Measurements from ENCODE around the gene NHEJ1. TPM values are rescaled to one million over a fixed set of nuclear protein-coding genes. Genes with fewer than 3 reads are reported as not detected.

NHEJ1 gene
- total RNA-seq, 1 donor from 2014 or later = 13.0 TPM

DNA sequence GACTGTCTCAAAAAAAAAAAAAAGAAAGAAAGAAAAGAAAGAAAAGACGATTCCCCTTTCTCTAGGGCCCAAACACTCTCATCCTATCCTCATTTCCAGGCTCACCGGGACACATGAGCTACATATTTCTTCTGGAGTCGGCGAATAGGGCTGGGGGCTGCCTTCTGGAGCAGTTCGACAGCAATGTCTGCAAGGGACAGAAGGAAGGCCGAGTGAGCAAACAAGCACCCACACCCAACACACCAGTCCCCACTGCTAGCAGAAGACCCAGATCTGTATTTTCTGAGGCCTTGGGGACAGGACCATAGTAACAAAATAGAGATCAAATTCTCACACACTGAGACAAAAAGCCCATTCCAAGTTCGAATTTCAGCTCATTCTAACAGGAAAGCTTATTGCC lies 14.9 kb upstream of the NHEJ1 start:
- Histone ChIP-seq H3K9me3 (no peaks in the 10 kb centered on the region), H3K4me1 (peaks cover 48% of the 10 kb centered on the region), H3K27ac (peak overlapping the region; percentile 99), H3K4me3 (peak overlapping the region; percentile 99), H3K36me3 (peaks cover 52% of the 10 kb centered on the region), H3K27me3 (ENCODE audit: low read depth) (no peaks in the 10 kb centered on the region)
- intact Hi-C loops (cut with DNase I) = no loop called here
- TF ChIP-seq, protein P1, sequence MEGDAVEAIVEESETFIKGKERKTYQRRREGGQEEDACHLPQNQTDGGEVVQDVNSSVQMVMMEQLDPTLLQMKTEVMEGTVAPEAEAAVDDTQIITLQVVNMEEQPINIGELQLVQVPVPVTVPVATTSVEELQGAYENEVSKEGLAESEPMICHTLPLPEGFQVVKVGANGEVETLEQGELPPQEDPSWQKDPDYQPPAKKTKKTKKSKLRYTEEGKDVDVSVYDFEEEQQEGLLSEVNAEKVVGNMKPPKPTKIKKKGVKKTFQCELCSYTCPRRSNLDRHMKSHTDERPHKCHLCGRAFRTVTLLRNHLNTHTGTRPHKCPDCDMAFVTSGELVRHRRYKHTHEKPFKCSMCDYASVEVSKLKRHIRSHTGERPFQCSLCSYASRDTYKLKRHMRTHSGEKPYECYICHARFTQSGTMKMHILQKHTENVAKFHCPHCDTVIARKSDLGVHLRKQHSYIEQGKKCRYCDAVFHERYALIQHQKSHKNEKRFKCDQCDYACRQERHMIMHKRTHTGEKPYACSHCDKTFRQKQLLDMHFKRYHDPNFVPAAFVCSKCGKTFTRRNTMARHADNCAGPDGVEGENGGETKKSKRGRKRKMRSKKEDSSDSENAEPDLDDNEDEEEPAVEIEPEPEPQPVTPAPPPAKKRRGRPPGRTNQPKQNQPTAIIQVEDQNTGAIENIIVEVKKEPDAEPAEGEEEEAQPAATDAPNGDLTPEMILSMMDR (IDR thresholded peaks at IDR 0.05) = no peak
- ATAC-seq (no peak), DNase-seq (no peak)

DNA sequence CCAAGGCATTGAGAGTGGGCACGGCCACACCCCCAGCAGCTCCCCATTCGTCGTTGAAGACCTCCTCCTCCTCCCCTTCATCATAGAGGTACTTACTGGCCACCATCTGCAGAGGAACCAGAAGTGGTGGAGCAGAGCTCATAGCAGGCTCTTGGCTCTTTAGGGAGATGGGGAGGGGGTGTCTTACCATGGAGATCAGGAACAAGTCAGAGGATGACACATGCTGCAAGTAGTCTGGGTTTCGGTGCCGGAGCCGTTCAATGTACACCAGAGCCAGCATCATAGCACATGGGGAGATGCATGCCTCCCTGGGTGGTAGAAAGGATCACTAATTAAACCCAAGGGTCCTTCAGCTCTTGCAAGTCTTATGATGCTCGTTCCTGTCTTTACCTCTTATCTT lies 14.2 kb upstream of the NHEJ1 start:
- Histone ChIP-seq H3K4me3 (no peak overlapping the region), H3K27me3 (ENCODE audit: low read depth) (no peaks in the 10 kb centered on the region), H3K4me1 (peaks cover 48% of the 10 kb centered on the region), H3K36me3 (peaks cover 45% of the 10 kb centered on the region), H3K27ac (no peak overlapping the region), H3K9me3 (no peaks in the 10 kb centered on the region)
- TF ChIP-seq, protein P1 (IDR thresholded peaks at IDR 0.05) = no peak
- intact Hi-C loops (cut with DNase I) = no loop called here
- no peak for ATAC-seq
- no peak for DNase-seq

DNA sequence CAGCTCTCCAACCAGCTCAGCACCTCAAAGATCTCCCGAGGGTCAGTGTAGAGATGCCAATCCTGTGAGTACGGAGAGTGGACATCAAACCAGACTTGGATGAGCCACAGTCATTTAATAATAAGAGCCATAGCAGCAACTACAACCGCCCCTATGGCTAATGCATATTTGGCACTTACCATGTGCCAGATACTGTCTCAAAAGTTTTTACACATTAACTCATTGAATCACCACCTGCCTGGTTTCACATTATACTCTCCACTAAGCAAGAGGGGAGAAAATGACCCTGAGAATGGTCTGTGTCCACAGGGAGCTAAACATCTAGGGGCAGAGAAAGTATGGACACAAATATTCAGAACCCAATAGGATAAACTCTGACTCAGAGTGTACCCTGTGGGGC lies 13.5 kb upstream of the NHEJ1 start:
- no peak overlapping the region for H3K4me3 ChIP-seq
- TF ChIP-seq, protein P1 (IDR thresholded peaks at IDR 0.05) = no peak
- DNase-seq (no peak), ATAC-seq (no peak)
- H3K9me3 ChIP-seq = no peaks in the 10 kb centered on the region
- peaks cover 42% of the 10 kb centered on the region for H3K36me3 ChIP-seq
- peaks cover 42% of the 10 kb centered on the region for H3K4me1 ChIP-seq
- H3K27me3 ChIP-seq (ENCODE audit: low read depth) = no peaks in the 10 kb centered on the region
- H3K27ac ChIP-seq = no peak overlapping the region
- intact Hi-C loops (cut with DNase I) = no loop called here

DNA sequence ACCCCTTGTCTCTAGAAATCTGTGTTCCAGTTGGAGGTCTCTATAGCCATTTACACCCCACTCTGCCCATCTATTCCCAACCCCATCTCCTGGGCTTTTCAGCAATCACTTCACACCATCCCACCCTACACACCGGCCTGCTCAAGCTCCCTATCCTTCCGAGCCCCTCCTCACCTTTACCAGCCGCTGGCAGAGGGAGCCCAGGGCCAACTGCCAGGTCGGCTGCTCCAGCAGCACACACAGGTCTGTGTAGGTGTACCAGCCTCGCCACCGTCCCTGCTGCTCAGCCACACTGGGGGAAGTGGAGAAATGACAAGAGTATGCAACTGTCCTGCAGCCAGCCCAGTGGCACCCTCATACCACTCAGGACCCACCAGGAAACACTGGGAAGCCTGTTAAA lies 12.6 kb upstream of the NHEJ1 start:
- ATAC-seq (no peak), DNase-seq (no peak)
- Histone ChIP-seq H3K9me3 (no peaks in the 10 kb centered on the region), H3K4me1 (peaks cover 35% of the 10 kb centered on the region), H3K36me3 (peaks cover 42% of the 10 kb centered on the region), H3K27me3 (ENCODE audit: low read depth) (no peaks in the 10 kb centered on the region), H3K27ac (no peak overlapping the region), H3K4me3 (no peak overlapping the region)
- TF ChIP-seq, protein P1 (IDR thresholded peaks at IDR 0.05) = no peak
- intact Hi-C loops (cut with DNase I) = no loop called here

DNA sequence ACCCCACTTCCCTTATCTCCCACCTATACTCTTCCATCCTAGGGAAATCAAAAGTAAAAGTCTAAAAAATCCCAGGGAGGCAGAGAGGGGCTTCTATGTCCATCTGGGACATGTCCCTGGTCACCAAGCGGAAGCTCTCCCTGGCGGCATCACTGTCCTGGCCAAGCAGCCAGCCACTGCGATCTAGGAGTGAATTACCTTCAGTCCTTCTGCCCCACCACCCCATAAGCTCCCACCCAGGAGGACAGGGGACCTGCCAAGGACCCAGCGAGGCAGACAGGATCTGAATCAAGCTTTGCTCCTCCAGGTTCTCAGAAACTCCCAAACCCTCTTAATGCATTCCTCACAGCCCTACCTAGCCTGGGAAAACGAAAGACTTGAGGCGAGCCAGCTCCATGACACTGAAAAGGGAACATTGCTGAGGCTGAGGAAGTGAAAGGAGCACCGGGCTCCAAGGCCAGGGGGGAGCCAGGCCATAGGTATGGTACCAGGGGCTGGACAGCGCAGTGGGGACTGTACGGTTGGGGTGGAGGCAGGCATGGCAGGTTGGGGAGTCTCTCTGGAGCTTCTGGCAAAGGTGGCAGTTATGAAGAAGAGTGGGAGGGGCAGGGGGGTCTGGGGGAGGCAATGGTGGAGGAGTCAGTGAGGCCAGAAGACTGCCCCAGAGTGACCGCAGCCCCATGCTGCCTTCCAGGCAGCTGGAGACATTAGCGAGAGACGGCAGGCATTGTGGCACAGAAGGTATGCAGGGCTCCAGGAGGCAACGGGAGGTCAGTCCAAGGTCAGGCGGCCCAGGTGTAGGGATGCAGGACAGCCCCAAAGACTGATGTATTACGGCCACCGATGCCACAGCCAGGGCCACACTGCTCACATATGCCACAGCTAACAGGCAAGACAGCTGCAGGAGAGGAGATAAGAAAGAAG lies 11.9 kb upstream of the NHEJ1 start:
- Histone ChIP-seq H3K36me3 (peaks cover 42% of the 10 kb centered on the region), H3K4me3 (no peak overlapping the region), H3K27ac (no peak overlapping the region), H3K4me1 (peaks cover 35% of the 10 kb centered on the region), H3K9me3 (no peaks in the 10 kb centered on the region), H3K27me3 (ENCODE audit: low read depth) (no peaks in the 10 kb centered on the region)
- ATAC-seq (no peak), DNase-seq (no peak)
- TF ChIP-seq, protein P1 (IDR thresholded peaks at IDR 0.05) = no peak
- intact Hi-C loops (cut with DNase I) = no loop called here
